HepG2 (cell line): Measurements from ENCODE around the gene SLC27A1. TPM values are rescaled to one million over a fixed set of nuclear protein-coding genes. Genes with fewer than 3 reads are reported as not detected.

Source experiments
- AHR ChIP-seq: IDR thresholded peaks from 2 replicates; pipeline ENCODE4 v1.6.1; 2018; ENCODE audit warnings: missing genetic modification reagents, missing compliant biosample characterization
- ATF5 ChIP-seq: sonication (generic); formaldehyde crosslinking; IDR thresholded peaks from 2 replicates; pipeline ENCODE4 v1.4.0; 2020; ENCODE audit warnings: mild to moderate bottlenecking, low read depth, missing genetic modification reagents
- CTCF ChIP-seq: sonication (generic); formaldehyde crosslinking; IDR thresholded peaks from 2 replicates; pipeline ENCODE4 v1.5.0; 2020; ENCODE audit warnings: mild to moderate bottlenecking, missing genetic modification reagents, moderate library complexity
- GATAD2A ChIP-seq: IDR thresholded peaks from 2 replicates; pipeline ENCODE4 v1.6.1; 2016
- ISL2 ChIP-seq: sonication (generic); formaldehyde crosslinking; IDR thresholded peaks from 2 replicates; pipeline ENCODE4 v1.5.0; 2020; ENCODE audit warnings: missing genetic modification reagents
- MIXL1 ChIP-seq: IDR thresholded peaks from 2 replicates; pipeline ENCODE4 v1.6.1; 2016
- NCOA1 ChIP-seq: sonication (generic); formaldehyde crosslinking; IDR thresholded peaks from 2 replicates; pipeline ENCODE4 v1.9.0; 2021; ENCODE audit warnings: missing genetic modification reagents
- NFIC ChIP-seq: IDR thresholded peaks from 2 replicates; pipeline ENCODE4 v1.6.1; 2012; ENCODE audit warnings: mild to moderate bottlenecking, low read length, inconsistent platforms
- PATZ1 ChIP-seq: sonication (generic); formaldehyde crosslinking; IDR thresholded peaks from 2 replicates; pipeline ENCODE4 v1.4.0; 2020; ENCODE audit warnings: missing genetic modification reagents
- PBX2 ChIP-seq: IDR thresholded peaks from 2 replicates; pipeline ENCODE4 v1.6.1; 2016; ENCODE audit warnings: control low read depth
- RFXAP ChIP-seq: sonication (generic); formaldehyde crosslinking; IDR thresholded peaks from 2 replicates; pipeline ENCODE4 v1.4.0; 2020; ENCODE audit warnings: missing genetic modification reagents, borderline replicate concordance
- TBX2 ChIP-seq: sonication (generic); formaldehyde crosslinking; IDR thresholded peaks from 2 replicates; pipeline ENCODE4 v1.5.0; 2020; ENCODE audit warnings: missing genetic modification reagents, mild to moderate bottlenecking, borderline replicate concordance
- YY1 ChIP-seq: IDR thresholded peaks from 2 replicates; pipeline ENCODE4 v1.6.1; 2011; ENCODE audit warnings: low read length, low read depth, moderate library complexity, mild to moderate bottlenecking; ENCODE audit not compliant: insufficient read depth, insufficient replicate concordance
- ZBTB7A ChIP-seq: sonication (generic); formaldehyde crosslinking; IDR thresholded peaks from 2 replicates; pipeline ENCODE4 v1.8.0; 2022; ENCODE audit warnings: mild to moderate bottlenecking, missing genetic modification reagents
- ZNF12 ChIP-seq: sonication (generic); formaldehyde crosslinking; IDR thresholded peaks from 2 replicates; pipeline ENCODE4 v1.5.0; 2020; ENCODE audit warnings: missing genetic modification reagents
- ZNF138 ChIP-seq: sonication (generic); formaldehyde crosslinking; IDR thresholded peaks from 2 replicates; pipeline ENCODE4 v1.5.0; 2020; ENCODE audit warnings: mild to moderate bottlenecking, low read depth, missing genetic modification reagents
- ZNF235 ChIP-seq: sonication (generic); formaldehyde crosslinking; IDR thresholded peaks from 2 replicates; pipeline ENCODE4 v1.8.1; 2023; ENCODE audit warnings: mild to moderate bottlenecking, missing genetic modification reagents, borderline replicate concordance
- ZNF264 ChIP-seq: sonication (generic); formaldehyde crosslinking; IDR thresholded peaks from 2 replicates; pipeline ENCODE4 v1.4.0; 2020; ENCODE audit warnings: missing genetic modification reagents
- ZNF275 ChIP-seq: sonication (generic); formaldehyde crosslinking; IDR thresholded peaks from 2 replicates; pipeline ENCODE4 v1.8.0; 2022; ENCODE audit warnings: missing genetic modification reagents, mild to moderate bottlenecking, inconsistent platforms, borderline replicate concordance
- ZNF383 ChIP-seq: sonication (generic); formaldehyde crosslinking; IDR thresholded peaks from 2 replicates; pipeline ENCODE4 v1.4.0; 2020; ENCODE audit warnings: missing genetic modification reagents, mild to moderate bottlenecking, borderline replicate concordance
- ZNF543 ChIP-seq: sonication (generic); formaldehyde crosslinking; IDR thresholded peaks from 2 replicates; pipeline ENCODE4 v1.4.0; 2020; ENCODE audit warnings: mild to moderate bottlenecking, missing genetic modification reagents
- ZNF629 ChIP-seq: sonication (generic); formaldehyde crosslinking; conservative IDR thresholded peaks from 2 replicates; pipeline ENCODE4 v1.5.0; 2020; ENCODE audit warnings: missing genetic modification reagents
- ZNF644 ChIP-seq: IDR thresholded peaks from 2 replicates; pipeline ENCODE4 v1.6.1; 2016; ENCODE audit warnings: low read depth
- ZNF781 ChIP-seq: sonication (generic); formaldehyde crosslinking; IDR thresholded peaks from 2 replicates; pipeline ENCODE4 v1.5.1; 2020; ENCODE audit warnings: borderline replicate concordance, mild to moderate bottlenecking, missing genetic modification reagents; ENCODE audit errors: not compliant biosample characterization
- polyA plus RNA-seq, 8 experiments: library from polyadenylated mRNA; depleted of rRNA in 3 of 8; stranded (reverse) in 7 of 8; unstranded in 1 of 8; fragments of >200 nt; fragmentation: Illumina TruSeq in 4 of 8; extraction: Trizol in 4 of 8; gene quantifications; 2 replicates each; pipeline versions ENCODE4 v1.2.1 to v1.2.3, GENCODE V29; 2011 to 2016; ENCODE audit warnings: low read depth in 4 of 8, missing spikeins in 1 of 8, mixed read lengths in 1 of 8; ENCODE audit not compliant: insufficient read depth in 1 of 8
- total RNA-seq, 5 experiments: library from RNA; depleted of rRNA; stranded (reverse); fragments of >200 nt; fragmentation: Illumina TruSeq; extraction: Trizol; gene quantifications; 2 replicates each; pipeline ENCODE4 v1.2.3, GENCODE V29; 2016; ENCODE audit warnings: low read depth in 1 of 5

SLC27A1 gene
- total and polyA plus RNA-seq, 2 of the 13 experiments (the other 11 are each of a cell fraction or from before 2014, with no cell fraction given) = 4.1 to 8.8 TPM

GRCh38 chr19:17539238-17540117 lies 69.2 kb downstream of the SLC27A1 start (continued):
- TF ChIP-seq TBX2 (CRISPR knock-in tag) (peak; percentile 41; the same call in 1 of the 2 replicates), ZNF781 (CRISPR knock-in tag) (peak; percentile 32), ZNF644 (CRISPR knock-in tag) (no peak), PATZ1 (CRISPR knock-in tag) (0 out of 2 replicates have a peak, but pooled peaks have one; percentile 8), ZNF543 (CRISPR knock-in tag) (0 out of 2 replicates have a peak, but pooled peaks have one; percentile 40), ATF5 (CRISPR knock-in tag) (no peak), ZNF235 (CRISPR knock-in tag) (no peak), ZNF629 (CRISPR knock-in tag) (0 out of 2 replicates have a peak, but pooled peaks have one; percentile 4), PBX2 (CRISPR knock-in tag) (no peak), AHR (CRISPR knock-in tag) (0 out of 2 replicates have a peak, but pooled peaks have one; percentile 27), MIXL1 (CRISPR knock-in tag) (no peak), ZNF275 (CRISPR knock-in tag) (no peak), ZNF138 (CRISPR knock-in tag) (no peak), CTCF (CRISPR knock-in tag) (peak; percentile 74), GATAD2A (no peak), YY1 (no peak), ISL2 (0 out of 2 replicates have a peak, but pooled peaks have one; percentile 41), ZBTB7A (no peak), NCOA1 (0 out of 2 replicates have a peak, but pooled peaks have one; percentile 48), ZNF383 (CRISPR knock-in tag) (no peak), ZNF12 (no peak), RFXAP (CRISPR knock-in tag) (no peak), NFIC (no peak), ZNF264 (CRISPR knock-in tag) (no peak)
